Measurements from ENCODE around the gene AIG1.
"Not testable (repeated sequence)": the region's sequence is repeated elsewhere in the genome, so short reads cannot be mapped to it uniquely, and the experiment has no call there.

The AIG1 gene

DNA sequence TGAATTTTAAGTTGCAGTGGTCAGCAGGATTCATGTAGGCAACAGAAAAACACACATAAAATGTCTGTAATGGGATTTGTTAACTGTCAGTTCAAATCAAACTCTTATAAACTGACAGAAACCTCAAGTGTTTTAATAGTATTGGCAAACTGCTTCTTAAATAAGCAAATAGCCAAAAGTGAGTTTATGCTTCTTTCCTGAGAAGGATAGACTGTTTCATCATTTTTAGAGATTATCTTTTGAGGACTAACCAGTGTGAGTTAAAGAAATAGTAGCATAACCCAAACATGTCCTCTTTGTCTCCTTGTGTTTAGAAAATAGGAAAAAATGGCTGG lies 68.0 kb downstream of the AIG1 start:
- DNase-seq (ENCODE audit: low spot score) = no peak

DNA sequence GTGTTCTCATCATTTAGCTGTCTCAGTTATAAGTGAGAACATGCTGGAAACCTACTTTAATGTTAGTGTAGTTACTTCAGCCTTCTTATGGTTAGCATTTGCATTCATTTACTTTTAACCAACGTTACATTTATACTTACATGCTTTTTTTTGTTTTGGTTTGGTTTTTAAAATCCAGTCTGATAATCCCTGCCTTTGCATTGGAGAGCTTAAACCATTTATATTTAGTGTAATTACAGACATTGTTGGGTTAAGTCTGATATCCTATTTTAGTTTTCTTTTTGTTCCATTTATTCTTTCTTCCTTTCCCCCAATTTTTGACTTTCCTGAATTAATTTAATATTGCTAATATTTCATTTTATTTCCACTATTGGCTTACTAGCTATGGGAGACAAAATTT lies 70.2 kb downstream of the AIG1 start:
- no peak for DNase-seq (ENCODE audit: low spot score)

DNA sequence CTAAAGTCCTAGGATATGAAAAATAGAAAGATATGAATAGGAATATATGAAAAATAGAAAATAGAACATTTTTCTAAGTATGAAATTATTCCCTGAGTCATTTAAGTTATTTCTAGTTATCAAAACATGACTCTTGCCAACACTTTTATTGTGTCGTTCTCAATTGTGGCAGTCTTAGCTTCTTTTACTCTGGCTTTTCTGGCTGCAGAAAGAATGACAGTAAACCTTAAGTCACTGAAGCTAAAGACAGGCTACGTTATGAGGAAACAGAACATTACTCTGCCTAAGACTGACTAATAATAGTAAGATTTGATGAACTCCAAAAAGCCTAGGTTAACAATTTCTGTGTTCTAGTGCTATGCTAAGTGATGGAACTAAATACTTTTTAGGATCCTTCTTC lies 74.6 kb downstream of the AIG1 start:
- no peak for DNase-seq (ENCODE audit: low spot score)

DNA sequence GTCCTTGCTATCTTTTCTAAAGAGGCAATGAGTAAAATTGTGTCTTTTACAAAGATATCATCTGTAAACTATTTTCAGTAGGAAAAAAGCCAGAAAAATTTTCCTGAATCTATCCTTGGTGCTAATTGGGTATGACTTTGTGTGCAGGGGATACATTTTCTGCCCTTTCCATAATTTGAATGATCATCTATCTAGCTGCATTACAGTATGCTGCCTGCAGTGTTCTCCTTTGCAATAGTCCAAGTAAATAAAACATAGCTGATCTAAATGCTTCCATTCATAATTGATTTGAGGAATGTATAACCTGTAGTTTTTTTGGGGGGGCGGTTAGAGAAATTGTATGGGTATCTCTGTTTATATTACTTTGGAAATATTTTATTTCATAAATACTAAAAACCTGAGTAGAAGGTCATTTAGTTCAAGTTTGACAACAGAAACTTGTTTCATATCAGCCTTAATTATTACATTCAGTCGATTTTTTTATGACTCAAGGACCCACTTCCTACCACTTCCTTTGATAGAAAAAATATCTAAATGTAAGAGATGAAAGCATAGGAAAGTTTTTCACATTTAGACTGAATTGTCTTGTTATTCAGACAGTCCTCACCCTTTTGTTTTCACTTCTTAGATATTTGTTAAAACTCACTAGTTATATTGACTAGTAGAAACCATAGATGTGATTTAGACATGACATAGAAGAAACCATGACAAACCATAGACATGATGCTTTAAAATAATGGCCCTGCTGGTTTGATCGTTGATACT lies 75.3 kb downstream of the AIG1 start:
- DNase-seq (ENCODE audit: low spot score) = no peak

DNA sequence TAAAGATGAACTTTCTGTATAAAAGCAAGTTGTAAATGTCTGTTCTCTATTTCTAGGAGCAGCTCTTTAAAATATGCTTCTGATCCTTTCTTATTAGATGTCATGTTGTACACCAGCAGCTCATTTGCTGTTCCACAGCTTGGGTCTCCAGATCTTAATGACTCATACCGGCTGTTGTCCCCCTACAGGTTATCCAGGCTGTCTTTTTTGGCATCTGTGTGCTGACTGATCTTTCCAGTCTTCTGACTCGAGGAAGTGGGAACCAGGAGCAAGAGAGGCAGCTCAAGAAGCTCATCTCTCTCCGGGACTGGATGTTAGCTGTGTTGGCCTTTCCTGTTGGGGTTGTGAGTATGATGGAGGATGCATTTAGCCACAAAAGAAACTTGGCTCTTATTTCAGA lies 76.0 kb downstream of the AIG1 start:
- DNase-seq (ENCODE audit: low spot score) = no peak

DNA sequence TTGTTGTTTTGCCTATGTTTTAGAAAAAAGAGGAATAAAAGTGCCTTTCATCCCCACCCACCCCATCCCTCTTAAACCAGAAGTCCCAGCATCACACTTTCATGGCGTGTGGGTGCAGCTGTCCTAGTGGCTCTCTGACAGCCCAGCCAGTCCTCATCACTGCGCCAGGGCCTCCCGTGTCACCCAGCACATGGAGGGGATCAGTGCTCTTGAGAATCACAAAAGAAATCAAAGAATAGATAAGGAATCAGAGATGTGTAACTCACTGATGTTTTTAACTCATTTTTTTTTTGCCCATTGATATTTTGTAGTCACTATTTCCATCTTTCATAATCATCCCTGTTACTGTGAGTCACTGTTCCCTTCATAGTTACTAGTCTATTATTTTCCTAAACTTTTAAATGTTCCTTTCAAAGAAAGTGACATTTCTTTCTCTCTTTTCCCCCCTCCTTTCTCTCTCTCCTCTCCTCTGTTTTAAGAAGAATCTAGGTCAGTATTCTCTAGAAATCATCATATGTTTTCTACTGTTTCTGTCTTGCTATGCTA lies 78.6 kb downstream of the AIG1 start:
- no peak for DNase-seq (ENCODE audit: low spot score)

DNA sequence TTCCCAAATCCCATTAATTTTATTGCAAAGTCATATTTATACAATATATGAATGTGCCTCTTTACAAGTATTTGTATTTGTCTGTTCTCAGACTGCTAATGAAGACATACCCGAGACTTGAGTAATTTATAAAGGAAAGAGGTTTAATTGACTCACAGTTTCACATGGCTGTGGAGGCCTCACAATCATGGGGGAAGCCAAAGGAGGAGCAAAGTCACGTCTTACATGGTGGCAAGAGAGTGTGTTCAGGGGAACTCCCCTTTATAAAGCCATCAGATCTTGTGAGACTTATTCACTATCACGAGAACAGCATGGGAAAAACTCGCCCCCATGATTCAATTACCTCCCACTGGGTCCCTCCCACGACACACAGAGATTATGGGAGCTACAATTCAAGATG lies 79.2 kb downstream of the AIG1 start:
- not testable (repeated sequence) for DNase-seq (ENCODE audit: low spot score)

DNA sequence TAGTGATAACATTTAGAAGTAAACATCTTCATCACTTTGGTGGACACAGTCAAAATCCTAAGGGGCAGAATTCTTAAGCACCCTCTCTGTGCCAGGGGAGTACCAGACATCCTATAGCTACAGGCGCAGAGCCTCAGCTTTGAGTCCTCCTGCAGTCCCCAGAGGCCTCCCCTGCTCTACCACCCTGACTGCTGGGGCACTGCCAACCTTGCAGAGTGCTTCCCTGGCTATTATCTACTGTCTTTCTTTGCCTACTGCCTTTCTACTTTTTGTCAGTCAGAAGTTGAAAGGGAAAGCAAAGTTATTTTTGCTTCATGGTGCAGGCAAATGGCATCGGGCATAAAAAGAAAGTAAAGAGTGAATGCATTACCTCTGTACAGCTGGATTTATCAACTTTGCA lies 80.1 kb downstream of the AIG1 start:
- DNase-seq (ENCODE audit: low spot score) = no peak

DNA sequence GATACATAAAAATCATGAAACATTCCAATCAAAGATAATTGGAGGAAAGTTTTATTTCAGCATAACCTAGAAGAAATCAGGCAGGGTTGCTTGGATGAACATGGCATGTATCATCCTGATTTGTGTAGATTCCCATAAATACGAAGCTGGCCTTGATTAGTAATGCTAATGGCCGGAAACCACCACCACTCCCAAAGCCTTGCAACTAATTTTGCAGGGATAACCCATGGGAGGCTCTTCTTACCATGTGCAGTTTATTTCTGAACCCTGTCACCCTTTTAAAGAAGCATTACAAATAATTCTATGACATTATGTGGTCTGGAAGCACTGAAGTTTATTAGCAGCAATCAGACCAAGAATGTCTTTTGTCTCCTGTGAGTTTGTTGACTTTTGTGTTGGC lies 80.8 kb downstream of the AIG1 start:
- no peak for DNase-seq (ENCODE audit: low spot score)

DNA sequence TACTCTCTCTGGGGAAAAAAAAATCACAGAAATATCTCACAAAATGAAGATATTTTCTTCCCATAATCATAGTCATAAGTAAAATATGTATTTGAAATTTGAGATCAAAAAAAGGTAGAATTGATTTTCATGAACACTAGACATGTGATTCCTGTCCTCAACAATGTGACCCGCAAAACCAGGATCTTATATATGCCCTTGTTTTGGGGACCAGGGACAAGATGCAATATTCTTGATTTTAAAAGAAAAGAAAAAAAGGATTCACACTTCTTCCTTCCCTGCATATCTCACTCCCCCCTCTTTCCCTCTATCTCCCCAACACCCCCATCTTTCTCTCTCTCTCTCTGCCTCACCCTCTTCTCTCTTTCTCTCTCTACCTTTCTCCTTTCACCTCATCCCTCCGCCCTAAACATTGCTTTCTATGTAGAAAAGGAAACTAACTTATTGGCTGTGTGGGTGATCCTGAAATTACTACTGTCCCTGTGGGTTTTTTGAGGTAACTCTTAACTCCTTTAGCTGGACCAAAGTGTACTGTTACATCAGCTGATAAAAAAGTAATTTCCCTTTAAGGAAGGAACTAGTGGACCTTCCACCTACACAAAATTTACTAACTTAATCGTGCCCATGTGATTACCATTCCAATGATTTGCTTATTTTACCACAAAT lies 85.6 kb downstream of the AIG1 start:
- no peak for DNase-seq (ENCODE audit: low spot score)

DNA sequence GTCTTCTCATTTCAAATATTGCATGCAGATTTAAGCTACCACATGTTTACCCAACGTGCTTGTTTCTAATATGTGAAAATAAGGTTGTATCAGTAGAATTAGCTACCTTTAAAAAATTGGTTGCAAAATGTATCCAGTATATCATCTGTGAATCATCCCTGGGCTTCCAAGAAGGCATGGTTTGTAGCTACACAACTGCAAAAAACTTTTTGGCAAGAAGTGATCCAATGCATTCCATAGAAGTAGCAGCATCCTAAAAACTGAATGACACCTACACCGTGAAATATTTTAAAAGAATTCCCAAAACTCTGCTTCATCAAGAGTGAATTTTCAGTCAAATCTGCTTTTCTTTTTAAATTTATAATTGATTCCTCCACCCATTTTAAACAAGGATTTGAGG lies 89.1 kb downstream of the AIG1 start:
- DNase-seq (ENCODE audit: low spot score) = no peak

DNA sequence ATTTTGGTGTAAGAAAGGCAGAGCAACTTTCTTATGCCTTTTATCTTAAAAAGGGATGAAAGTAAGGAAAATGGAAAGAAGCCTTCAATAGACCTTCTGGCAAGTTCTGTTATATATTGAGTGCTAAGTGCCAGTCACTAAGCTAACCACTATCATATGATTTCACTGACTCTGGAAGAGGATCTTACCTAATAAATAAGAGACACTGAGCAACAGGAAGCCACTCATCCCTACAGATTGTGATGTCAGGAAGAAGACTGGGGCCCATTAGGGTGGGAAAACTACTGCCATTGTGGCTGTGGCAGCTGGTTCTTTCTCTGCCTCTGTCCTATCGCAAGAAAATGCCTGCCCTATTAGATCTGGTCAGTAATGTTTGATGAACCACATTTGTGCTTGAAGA lies 89.6 kb downstream of the AIG1 start:
- no peak for DNase-seq (ENCODE audit: low spot score)

DNA sequence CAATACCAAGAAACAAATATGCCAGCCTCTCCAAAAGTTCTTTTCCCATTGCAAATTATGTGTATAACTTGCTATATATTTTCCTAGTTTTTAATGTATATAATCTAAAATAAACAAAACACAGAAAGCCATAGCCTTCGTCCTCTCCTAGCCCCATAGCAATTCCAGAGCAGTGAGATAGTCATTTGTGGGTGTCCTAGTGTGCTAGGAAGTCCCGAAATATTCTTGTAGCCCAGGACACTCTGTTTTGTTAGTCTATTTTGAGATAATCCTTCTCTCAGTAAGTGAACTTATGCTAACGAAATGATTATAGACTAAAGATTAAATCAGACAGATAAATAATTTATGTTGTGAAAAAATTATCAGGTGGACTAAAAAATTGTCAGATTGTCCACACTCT lies 90.7 kb downstream of the AIG1 start:
- no peak for DNase-seq (ENCODE audit: low spot score)

DNA sequence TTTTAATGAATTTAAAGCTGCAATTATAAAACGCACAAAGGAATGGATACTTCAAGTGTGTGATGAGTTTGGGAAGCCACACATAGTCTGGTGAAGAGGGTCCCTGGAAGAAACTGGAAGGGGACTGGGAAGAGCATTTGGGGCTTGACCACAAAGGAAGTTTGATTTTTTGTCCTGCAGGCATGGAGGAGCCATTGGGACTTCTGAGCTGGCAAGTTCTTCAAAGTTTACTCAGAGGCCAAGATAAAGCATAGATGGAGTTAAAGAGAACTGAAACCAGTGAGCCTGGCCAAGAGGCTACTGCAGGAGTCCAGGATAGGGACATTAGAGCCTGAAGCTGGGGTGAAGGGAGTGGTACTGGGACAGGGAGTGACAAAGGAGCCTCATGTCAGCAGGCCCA lies 95.0 kb downstream of the AIG1 start:
- DNase-seq (ENCODE audit: low spot score) = no peak

DNA sequence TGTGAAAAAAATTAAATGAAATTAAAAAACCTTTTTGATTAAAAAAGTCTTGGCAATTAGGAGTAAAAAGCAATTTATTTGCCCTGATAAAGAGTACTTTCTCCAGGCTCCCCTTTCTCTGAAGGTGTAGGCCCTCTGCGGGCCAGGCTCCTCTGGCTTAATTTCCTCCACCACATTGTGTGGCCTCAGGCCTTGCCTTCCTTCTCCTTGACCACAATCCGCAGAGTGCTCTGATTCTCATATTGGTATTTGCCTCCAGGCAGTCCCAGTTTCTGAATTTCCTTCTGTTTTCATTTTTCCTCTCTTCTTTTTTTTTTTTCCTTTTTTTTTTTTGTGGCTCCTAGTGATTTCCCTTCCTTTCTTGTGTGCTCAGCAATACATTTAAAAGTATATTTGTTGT lies 96.4 kb downstream of the AIG1 start:
- DNase-seq (ENCODE audit: low spot score) = no peak

DNA sequence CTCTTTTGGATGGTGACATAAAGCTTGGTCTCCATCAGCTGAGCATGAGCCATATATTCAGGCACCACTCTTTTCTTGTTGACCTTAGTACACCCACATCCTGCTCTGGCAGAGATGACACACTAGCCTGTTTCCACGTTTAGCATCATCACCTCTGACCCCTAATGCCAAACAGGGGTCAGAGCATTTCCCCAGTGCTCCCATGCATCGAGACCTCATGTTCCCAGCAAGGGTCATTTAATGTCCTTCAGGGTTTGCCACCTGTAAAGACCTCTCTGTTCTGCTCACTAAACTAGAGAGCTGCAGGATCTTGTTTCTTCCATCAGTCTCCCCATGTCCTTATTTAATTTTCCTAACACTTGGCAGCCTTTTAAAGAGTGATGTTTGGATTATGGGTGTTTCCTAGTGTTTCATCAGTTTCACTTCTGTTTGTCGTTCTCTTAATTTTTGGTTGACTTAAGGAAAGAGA lies 97.5 kb downstream of the AIG1 start:
- peak; percentile 46 for DNase-seq (ENCODE audit: low spot score)

DNA sequence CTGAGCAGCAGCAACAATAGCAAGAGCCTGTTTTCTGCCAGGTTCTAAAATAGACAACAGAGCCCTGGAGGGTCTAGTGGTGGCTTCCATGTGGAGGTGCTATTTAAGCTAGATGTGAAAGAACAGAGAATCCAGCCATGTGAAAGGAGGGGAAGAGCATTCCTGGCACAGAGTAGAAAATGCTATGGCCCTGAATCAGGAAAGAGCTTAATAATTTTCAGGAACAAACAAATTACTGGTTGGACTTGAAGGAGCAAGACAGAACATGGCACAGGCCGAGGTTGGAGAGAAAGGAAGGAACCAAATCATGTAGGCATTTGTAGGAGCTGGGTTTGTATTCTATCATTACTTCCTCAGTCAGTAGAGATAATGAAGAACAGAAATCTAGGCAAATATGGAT lies 98.3 kb downstream of the AIG1 start:
- no peak for DNase-seq (ENCODE audit: low spot score)

DNA sequence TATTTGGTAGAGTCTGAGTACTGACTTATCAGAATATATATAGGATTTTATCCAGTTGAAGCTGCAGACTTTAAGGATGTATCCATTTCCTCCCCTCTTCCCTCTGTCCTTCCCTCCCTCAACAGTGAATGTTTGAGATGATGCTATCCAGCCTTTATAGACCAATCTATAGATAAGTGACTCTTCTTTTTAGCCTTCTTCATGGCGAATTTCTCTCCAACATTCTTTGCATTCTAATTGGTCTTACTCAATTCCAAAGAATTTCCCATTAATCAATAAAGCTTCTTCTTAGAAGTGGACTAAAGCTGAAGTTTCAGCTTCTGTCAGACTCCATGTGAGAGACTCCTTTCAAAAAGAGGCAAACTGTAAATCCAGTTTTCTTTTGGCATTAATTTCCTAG lies 99.3 kb downstream of the AIG1 start:
- no peak for DNase-seq (ENCODE audit: low spot score)

DNA sequence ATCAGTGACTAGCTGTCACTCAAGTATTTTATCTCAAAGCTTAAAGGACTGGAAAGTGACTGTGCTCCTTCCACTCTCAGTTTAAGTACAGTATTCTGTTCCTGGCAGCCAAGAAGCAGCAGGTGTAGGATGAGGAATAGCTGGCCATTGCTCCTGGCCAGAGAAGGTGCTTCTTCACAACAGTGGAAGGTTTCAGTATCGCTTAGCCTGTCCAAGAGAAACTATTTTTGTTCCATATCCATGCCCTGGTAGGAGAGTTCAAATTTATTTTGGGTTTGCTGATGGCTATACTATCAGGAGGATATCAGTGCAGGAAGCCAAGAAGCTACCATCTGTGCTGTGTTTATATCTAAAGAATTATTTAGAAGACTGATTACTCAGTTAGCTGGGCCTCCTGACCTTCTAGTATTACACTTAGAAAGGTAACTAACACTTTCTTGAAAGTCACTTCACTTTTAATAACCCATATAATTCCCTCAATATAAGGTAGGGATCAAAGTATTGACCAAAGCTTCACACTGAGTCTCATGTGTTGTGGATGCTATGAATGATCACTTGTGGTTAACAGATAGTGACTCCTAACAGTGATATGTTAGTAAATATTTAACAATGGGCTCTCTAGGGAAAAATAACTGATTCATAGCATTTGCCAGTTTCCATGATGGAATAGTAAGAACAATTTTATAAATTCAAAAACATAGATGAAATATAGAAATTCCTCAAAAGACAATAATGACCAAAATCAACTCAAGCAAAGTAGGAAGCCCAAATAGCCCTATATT lies 99.9 kb downstream of the AIG1 start:
- no peak for DNase-seq (ENCODE audit: low spot score)

DNA sequence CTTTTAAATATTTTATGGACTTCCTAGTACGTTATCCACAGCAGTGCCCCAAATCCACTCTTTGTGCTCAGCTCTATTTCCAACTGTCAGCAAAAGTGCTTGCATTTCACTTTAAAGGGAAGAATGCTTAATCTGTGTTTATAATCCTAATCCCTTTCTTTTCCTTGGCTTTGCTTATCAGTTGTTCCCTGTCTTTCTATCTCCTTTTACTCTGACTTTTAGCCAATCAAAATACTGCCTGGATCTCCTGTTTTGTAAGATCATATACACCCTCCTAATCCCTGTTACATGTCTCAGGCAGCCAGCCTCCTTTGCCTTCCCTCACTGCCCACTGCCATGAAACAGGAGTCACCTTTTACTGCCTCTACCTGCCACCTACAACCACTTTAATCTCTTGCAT lies 102.9 kb downstream of the AIG1 start:
- DNase-seq (ENCODE audit: low spot score) = no peak

DNA sequence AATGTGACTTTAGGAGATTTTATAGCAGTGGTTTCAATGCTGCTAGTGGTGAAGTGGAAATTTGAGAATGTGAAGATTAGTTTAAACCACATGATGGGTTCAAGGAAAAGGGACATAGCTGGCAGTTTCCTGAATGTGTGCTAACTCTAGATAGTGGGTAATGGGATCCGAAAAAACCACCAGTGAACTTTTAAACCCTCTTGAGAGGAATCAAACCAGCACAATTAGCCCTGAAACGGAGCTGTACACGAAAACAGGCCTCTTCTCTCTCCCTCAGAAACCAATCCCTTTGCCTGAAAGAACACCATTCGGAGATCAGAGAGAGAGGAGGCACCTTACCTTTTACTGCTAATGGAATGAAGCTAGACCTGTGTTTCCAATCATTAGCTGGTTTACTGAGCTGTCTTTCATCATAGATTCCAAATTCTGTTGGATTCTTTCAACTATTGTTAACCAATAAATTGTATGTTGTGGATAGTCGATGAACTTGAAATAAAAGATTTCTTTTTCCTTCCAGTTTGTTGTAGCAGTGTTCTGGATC lies 103.9 kb downstream of the AIG1 start:
- no peak for DNase-seq (ENCODE audit: low spot score)

DNA sequence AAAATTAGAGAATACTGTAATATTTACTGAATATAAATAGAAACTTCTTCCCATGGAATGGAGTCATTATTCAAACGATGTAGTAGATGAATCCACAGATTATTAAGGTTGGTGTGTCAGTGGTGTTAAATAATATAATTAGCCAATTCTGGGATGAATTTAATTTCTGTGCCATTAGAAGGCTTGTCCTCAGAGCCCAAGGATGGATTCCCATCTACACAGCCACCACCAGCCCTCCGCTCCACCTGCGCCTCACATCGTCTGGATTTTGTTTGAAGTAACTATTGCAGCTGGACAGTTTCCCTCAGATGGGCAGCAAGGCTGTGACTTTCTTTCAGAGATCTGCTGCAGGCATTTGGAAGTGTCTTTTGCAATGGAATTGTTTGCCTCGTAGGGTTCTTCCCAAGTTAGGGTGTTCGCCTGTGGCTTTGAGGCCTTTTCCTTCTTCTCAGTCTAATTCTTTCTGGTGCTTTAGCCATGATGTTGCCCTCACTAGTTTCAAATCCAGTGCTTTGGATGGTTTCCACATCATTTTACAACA lies 104.7 kb downstream of the AIG1 start:
- no peak for DNase-seq (ENCODE audit: low spot score)
